Esophagus squamous epithelium (tissue), 5 donors: ENCODE results near the gene ZMYM2. TPM values are rescaled to one million over a fixed set of nuclear protein-coding genes. Genes with fewer than 3 reads are reported as not detected.

Source experiments
- DNase-seq: peaks from one replicate; lab custom pipeline; 2025; lab: John Stamatoyannopoulos, UW
- H3K27ac ChIP-seq, 4 donors: fragments of 200-600 bp; sonication (generic); one replicate each; pipeline ENCODE4 v1.5.1; 2016 to 2019; ENCODE audit warnings: mild to moderate bottlenecking in 1 of 4
- H3K27me3 ChIP-seq, 4 donors: fragments of 200-600 bp; sonication (generic); 1 replicate in 3 of 4; 2 replicates in 1 of 4; pipeline versions ENCODE4 v1.5.1 to v1.6.0; 2017 to 2021; ENCODE audit warnings: antibody characterized with exemption in 1 of 4
- H3K36me3 ChIP-seq, 3 donors: fragments of 200-600 bp; sonication (generic); one replicate each; pipeline ENCODE4 v1.5.1; 2016 to 2019
- H3K4me1 ChIP-seq, 3 donors: fragments of 200-600 bp; sonication (generic); one replicate each; pipeline ENCODE4 v1.5.1; 2017 to 2019
- H3K4me3 ChIP-seq, 4 donors: fragments of 200-600 bp; sonication (generic); 1 replicate in 3 of 4; 2 replicates in 1 of 4; pipeline ENCODE4 v1.5.1; 2016 to 2019; ENCODE audit warnings: mild to moderate bottlenecking in 2 of 4, moderate library complexity in 1 of 4
- H3K9me3 ChIP-seq, 3 donors: fragments of 200-600 bp; sonication (generic); one replicate each; pipeline ENCODE4 v1.5.1; 2016 to 2019
- CTCF ChIP-seq, 6 experiments: fragments of 450-650 bp in 4 of 6; fragments of 200-600 bp in 2 of 6; sonication (generic) in 2 of 6; IDR thresholded peaks; one replicate each; pipeline ENCODE4 v1.5.1; 2016 to 2019; ENCODE audit warnings: antibody characterized with exemption in 6 of 6, mild to moderate bottlenecking in 4 of 6, moderate library complexity in 4 of 6
- POLR2A ChIP-seq, 4 donors: fragments of 450-650 bp; IDR thresholded peaks; one replicate each; pipeline ENCODE4 v1.6.1; 2017; ENCODE audit warnings: antibody characterized with exemption in 4 of 4, mild to moderate bottlenecking in 4 of 4, moderate library complexity in 3 of 4
- WGBS, 2 donors: methylation state at CpG; one replicate each; pipeline ENCODE4 v1.1.5; 2018; 5-methylcytosine and 5-hydroxymethylcytosine counted together
- intact Hi-C: fragments of 100-400 bp; cut with DNase I; formaldehyde crosslinking; loops from one replicate; pipeline ENCODE4 v1.15.0; 2022
- total RNA-seq, 4 donors: library from RNA; depleted of rRNA; stranded (reverse); fragments of >200 nt; gene quantifications; one replicate each; pipeline ENCODE4 v1.1.0, GENCODE V29; 2016
- donor health status: DM: yes; HTN: yes; CAD: no.

Gene ZMYM2
- total RNA-seq, 4 donors from 2014 or later = 36.4 to 76.5 (median 46.9) TPM

- TF ChIP-seq CTCF (IDR thresholded peaks at IDR 0.05) (no peak), POLR2A (IDR thresholded peaks at IDR 0.05) (no peak)
- DNase-seq = no peak
- intact Hi-C loops = no loop called here
- H3K4me3 ChIP-seq = no peak overlapping the region
- H3K27ac ChIP-seq = no peak overlapping the region
- WGBS, 2 donors = 86 to 94% methylated on average over 8 to 10 of the region's 10 CpGs
- H3K4me1 ChIP-seq = peaks cover 13 to 26% (median 13%) of the 10 kb centered on the region in 3 donors
- no peaks in the 10 kb centered on the region for H3K9me3 ChIP-seq
- H3K27me3 ChIP-seq = peaks cover 0 to 81% (median 4%) of the 10 kb centered on the region in 4 donors
- no peaks in the 10 kb centered on the region for H3K36me3 ChIP-seq
These were observed 173.6 kb downstream of the ZMYM2 start for GRCh38 chr13:20132052-20132634.

- H3K4me3 ChIP-seq = no peak overlapping the region
- H3K4me1 ChIP-seq = peaks cover 4 to 6% (median 4%) of the 10 kb centered on the region in 3 donors
- intact Hi-C loops = no loop called here
- 64 to 89% methylated on average over 5 to 7 of the region's 8 CpGs for WGBS, 2 donors
- no peaks in the 10 kb centered on the region for H3K36me3 ChIP-seq
- DNase-seq = no peak
- no peaks in the 10 kb centered on the region for H3K9me3 ChIP-seq
- TF ChIP-seq POLR2A (IDR thresholded peaks at IDR 0.05) = no peak
- no peak for TF ChIP-seq CTCF (IDR thresholded peaks at IDR 0.05)
- H3K27me3 ChIP-seq = peaks cover 0 to 83% (median 4%) of the 10 kb centered on the region in 4 donors
- no peak overlapping the region for H3K27ac ChIP-seq
These were observed 176.2 kb downstream of the ZMYM2 start for GRCh38 chr13:20134732-20135131.

- peak overlapping the region in 1 of 4 donors; percentile 19 for H3K4me3 ChIP-seq
- intact Hi-C loops = no loop called here
- no peaks in the 10 kb centered on the region for H3K36me3 ChIP-seq
- no peak overlapping the region for H3K27ac ChIP-seq
- no peaks in the 10 kb centered on the region for H3K9me3 ChIP-seq
- peaks cover 4 to 9% (median 4%) of the 10 kb centered on the region in 3 donors for H3K4me1 ChIP-seq
- no peak for DNase-seq
- TF ChIP-seq POLR2A (IDR thresholded peaks at IDR 0.05) (no peak), CTCF (IDR thresholded peaks at IDR 0.05) (peak in 3 of 6 experiments; percentile 9 to 32 (median 28))
- H3K27me3 ChIP-seq = peaks cover 0 to 91% (median 5%) of the 10 kb centered on the region in 4 donors
- 32 to 37% methylated on average over 26 to 42 of the region's 56 CpGs for WGBS, 2 donors
These were observed 178.5 kb downstream of the ZMYM2 start for GRCh38 chr13:20136781-20137703.

GRCh38 chr13:20137875-20138274 is 179.3 kb downstream of the ZMYM2 start:
- WGBS, 2 donors = 75% methylated on average over 2 of the region's 2 CpGs; no CpG with 5 or more reads in 1 of the 2 donors
- no peak overlapping the region for H3K4me3 ChIP-seq
- intact Hi-C loops = no loop called here
- TF ChIP-seq POLR2A (IDR thresholded peaks at IDR 0.05) = no peak
- TF ChIP-seq CTCF (IDR thresholded peaks at IDR 0.05) = no peak
- H3K27me3 ChIP-seq = peaks cover 0 to 93% (median 9%) of the 10 kb centered on the region in 4 donors
- no peak overlapping the region for H3K27ac ChIP-seq
- DNase-seq = no peak
- peaks cover 4 to 14% (median 4%) of the 10 kb centered on the region in 3 donors for H3K4me1 ChIP-seq
- no peaks in the 10 kb centered on the region for H3K9me3 ChIP-seq
- H3K36me3 ChIP-seq = no peaks in the 10 kb centered on the region

GRCh38 chr13:20140487-20140886 is 182.0 kb downstream of the ZMYM2 start:
- intact Hi-C loops = no loop called here

More at GRCh38 chr13:20140487-20140886, 182.0 kb downstream of the ZMYM2 start:
- Histone ChIP-seq H3K36me3 (no peaks in the 10 kb centered on the region), H3K4me3 (no peak overlapping the region), H3K27me3 (peaks cover 0 to 88% (median 9%) of the 10 kb centered on the region in 4 donors), H3K9me3 (no peaks in the 10 kb centered on the region), H3K4me1 (peaks cover 4 to 14% (median 4%) of the 10 kb centered on the region in 3 donors), H3K27ac (no peak overlapping the region)
- DNase-seq = no peak
- WGBS, 2 donors = 57 to 70% methylated on average over 4 of the region's 4 CpGs
- no peak for TF ChIP-seq POLR2A (IDR thresholded peaks at IDR 0.05)
- TF ChIP-seq CTCF (IDR thresholded peaks at IDR 0.05) = no peak
